GM21367 (cell line): ENCODE data around the gene ARHGEF17.

ENCODE experiments used
- ATAC-seq: cut with Tn5 transposase; IDR thresholded peaks from one replicate; pipeline ENCODE4 v1.9.1; 2021; ENCODE audit not compliant: unreplicated experiment

The ARHGEF17 gene

DNA sequence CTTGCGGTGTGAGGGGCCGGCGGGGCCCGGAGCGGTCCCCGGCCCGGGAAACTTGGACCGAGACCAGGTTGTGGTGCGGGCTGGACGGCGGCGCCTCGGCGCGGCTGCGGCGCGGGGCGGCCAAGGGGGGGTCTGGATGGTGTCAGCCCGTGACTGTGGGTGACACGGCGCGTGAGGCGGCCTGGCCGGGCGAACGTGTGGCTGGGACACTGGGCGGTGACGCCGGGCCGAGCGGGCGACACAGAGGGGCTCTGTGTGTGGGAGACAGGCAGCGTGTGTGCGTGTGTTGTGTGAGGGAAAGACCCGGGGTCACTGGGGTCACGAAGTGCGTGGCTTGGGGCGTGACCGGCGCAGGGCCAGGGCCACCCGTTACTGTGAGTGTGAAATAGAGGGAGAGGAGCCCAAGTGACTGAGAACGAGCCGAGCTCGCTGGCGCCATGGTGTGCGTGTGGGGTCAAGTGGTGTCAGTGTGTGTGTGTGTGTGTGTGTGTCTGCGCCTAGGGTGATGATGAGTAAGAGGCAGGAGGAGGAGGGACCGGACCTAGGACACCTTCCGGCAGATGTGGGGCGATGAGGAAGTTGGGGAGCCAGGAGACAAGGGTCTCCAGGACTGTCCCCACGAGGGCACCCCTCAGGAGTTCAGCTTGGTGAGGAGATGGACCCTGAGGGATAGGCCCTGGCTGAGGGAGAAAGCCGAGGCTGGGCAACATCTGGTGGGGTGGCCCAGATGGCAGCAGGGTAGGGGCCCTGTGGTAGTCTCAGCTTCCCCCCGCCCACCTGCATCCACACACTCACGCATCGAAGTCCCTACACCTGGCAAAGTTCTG lies 68.9 kb downstream of the ARHGEF17 start:
- no peak for ATAC-seq

DNA sequence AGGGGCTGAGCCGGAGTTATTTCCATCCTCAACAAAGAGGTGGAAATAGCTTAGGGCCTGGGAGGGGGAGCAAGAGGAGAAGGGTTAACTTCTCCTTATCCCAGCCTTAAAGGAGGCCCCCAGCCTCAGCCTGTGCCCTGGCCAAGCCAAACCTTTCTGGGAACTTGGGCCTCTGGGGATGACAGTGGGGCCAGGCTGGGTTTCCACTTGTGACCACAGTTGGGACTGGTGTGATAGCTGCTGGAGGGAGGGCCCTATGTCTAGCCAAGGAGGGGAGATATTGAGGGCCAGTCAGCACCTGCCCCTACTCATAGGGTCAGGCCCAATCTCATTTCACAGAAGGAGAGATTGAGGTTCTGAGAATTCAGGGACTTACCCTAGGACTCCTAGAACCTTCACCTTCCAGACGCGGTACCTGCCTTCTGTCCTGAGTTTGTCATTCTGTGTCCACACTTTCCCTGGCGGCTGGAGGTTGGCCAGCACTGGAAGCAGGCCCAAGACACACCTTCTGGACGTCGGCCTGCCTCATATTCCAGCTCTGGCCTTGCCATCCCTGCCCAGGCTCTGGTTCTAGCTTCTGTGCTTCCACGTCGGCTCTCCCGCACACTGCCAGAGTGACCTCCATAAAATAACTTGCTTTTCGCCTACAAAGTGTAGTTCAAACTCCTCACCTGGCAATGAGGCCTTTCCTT lies 71.3 kb downstream of the ARHGEF17 start:
- ATAC-seq: no peak

GRCh38 chr11:73380331-73380730 lies 72.3 kb downstream of the ARHGEF17 start:
- ATAC-seq: no peak

DNA sequence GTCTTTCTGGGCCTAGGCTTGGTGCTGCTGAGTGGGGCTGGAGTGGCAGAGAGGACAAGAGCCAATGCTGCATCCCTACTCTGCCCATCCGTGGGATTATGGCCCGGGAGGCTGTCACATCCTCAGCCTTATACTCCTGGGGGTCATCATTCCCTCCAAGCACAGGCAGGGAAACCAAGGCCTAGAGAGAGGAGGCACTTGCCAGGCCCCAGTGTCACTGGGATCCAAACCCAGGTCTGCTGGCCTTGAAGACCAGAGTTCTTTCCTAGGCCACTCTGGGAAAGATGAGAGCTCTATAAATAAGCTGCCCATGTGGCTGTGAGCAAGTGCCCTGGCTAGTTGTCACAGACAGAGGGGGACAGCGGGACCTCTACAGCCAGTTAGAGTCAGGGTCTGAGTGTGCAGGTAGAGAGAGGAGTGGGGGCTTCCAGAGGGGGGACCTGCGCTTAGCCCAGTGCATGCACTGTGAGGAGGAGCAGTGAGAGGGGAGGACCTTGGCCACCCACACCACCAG lies 72.9 kb downstream of the ARHGEF17 start:
- no peak for ATAC-seq

GRCh38 chr11:73381589-73381988 lies 73.5 kb downstream of the ARHGEF17 start:
- ATAC-seq: no peak

DNA sequence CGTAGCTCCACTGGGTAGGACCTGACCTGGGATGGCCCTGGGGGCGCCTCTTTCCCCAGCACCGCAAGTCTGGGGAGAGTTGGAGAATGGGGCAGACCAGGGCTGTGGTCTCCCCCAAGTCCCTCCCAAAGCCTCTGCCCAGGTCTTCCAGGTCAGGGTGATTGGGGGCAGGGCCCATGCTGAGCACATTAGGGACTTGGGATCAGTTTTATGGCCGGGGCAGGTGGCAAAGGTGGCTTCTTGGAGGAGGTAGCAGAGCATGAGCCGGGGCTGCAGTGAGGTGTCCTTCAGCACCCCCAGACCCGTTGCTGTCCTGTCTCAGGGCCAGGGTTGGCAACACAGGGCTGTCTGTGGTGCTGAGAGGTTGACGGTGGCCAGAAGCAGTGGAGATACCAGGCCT lies 74.1 kb downstream of the ARHGEF17 start:
- no peak for ATAC-seq

DNA sequence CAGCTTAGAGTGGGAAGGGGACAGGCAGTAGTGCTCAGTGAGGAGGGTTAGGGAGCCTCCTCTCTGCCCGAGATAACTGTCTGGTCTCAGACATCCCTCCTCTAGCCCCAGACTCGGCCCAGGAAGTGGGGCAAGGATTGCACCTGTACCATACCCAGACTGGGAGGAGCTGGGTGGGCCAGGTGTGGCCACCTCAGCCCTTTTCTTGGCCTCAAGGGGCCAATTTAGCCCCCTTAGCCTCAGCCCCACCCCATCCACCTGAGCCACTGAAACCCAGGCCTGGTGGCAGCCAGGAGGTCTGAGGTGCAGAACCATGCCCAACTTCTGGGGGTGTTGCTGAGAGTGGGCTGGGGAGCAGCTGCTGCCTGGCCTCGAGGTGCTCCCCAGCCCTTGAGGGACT lies 74.7 kb downstream of the ARHGEF17 start:
- ATAC-seq: no peak

GRCh38 chr11:73383249-73384124 lies 75.4 kb downstream of the ARHGEF17 start:
- no peak for ATAC-seq

DNA sequence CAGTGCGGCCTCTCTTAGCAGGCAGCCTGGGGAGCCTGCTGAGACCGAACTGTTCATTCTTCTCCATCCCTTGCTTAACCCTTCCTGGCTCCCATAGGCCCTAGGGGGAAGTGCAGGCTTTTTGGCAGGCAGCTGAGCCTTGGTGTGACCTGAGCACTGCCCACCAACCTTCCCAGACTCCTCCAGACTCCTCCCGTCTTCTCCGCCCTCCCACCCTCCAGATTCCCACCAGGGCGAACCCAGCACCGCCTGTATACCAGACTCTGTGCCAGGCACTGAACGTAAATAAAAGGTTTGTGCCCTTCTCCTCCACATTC lies 76.0 kb downstream of the ARHGEF17 start:
- no peak for ATAC-seq

- ATAC-seq: no peak
These were observed 76.4 kb downstream of the ARHGEF17 start for GRCh38 chr11:73384531-73384871.

GRCh38 chr11:73384872-73385689 lies 77.0 kb downstream of the ARHGEF17 start:
- no peak for ATAC-seq

DNA sequence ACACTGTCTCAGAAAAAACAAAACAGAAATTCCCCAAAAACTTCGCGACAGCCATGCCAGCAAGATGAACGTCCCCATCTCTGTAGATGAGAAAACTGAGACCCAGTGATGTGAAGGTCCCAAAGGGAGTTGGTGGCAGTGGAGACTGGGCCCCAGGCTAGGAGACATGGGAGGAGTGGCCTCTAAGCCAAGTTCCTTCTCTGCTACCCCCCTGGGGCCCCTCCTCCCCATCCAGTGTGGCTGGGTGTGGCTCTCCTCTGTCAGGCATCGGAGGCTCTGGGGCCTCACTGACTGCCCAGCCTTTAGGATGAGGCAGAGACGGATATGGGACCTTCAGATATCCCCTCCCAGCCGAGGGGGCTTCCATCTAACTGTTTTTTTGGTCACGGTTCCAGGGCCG lies 77.9 kb downstream of the ARHGEF17 start:
- no peak for ATAC-seq

DNA sequence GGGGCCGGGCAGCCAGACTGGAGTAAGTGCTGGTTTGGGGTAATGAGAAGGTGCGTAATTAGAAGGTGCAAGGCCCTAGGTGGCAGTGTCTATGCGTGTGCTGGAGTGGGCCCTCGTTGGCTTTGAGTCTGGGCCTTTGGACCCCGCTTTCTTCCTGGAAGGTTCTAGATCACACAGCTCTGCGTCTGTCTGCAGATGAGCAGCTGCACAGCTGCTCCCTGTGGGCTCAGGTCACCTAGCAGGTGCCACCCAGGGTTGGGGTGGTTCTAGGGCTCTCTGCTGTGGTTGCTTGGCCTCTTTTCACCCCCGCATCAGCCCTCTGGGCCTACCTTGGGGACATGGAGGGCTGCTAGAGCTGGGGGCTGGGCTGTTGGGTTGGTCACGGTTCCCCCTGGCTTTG lies 78.5 kb downstream of the ARHGEF17 start:
- no peak for ATAC-seq

DNA sequence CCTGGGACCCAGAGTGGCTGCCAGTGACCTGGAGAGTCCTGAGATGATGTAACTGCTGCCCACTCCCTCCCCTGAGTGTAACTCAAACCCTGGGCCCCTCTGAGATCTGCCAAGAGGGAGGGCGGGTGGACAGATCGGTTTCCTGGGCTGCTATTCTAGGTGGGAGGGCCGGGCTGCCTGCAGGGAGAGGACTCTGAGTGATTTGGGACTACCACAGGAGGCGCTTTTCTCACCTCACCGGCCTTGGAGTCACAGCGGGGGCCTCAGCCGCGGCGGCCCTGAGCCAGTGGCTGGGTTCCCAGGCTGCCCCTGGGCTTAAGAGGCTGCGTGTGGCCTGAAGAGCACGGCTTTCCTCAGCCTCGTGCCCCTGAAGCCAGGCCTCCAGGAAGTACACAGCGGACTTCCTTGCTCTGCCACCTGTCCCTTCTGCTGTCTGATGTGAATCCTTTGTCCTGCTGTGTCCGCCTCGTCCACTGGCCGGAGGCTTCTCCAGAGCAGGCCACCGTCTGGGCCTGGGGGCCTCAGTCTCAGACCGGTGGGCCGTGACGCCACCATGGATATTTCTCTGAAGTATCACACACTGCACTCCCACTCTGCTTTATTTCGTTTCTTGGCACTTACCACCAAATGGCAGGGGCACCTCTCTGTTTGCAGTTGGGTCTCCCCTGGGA lies 79.7 kb downstream of the ARHGEF17 start:
- no peak for ATAC-seq

- no peak for ATAC-seq
These were observed 80.4 kb downstream of the ARHGEF17 start for GRCh38 chr11:73388265-73389133.

DNA sequence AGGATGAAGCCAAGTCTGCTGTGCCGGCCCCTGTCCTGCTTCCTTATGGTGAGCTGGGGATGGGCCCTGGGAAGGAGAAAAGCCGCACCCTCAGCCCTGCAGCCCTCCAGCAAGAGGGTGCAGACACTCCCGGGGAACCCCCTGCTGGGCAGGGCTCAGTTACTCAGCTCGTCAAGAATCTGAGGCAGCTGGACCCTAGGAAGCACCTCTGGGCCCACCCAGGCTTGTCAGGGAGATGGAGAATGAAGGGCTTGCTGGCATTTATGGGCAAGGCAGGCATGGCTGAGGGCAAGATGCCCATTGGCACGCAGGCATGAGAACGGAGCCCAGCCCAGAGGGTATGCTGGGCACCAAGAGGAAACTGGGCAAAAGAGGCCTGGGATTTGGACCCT lies 81.1 kb downstream of the ARHGEF17 start:
- ATAC-seq: no peak

GRCh38 chr11:73389916-73390315 lies 81.8 kb downstream of the ARHGEF17 start:
- no peak for ATAC-seq

- no peak for ATAC-seq
These were observed 82.8 kb downstream of the ARHGEF17 start for GRCh38 chr11:73390601-73391565.
